SH-SY5Y (cell line): Measurements from ENCODE around the gene TSPYL4.

ENCODE experiments used
- GATA2 ChIP-seq: IDR thresholded peaks from 2 replicates; pipeline ENCODE4 v1.6.1; 2011; ENCODE audit warnings: mild to moderate bottlenecking, low read depth, low read length
- GATA3 ChIP-seq: IDR thresholded peaks from 2 replicates; pipeline ENCODE4 v1.6.1; 2011; ENCODE audit warnings: low read depth, mild to moderate bottlenecking, low read length, moderate library complexity

TSPYL4 gene

DNA sequence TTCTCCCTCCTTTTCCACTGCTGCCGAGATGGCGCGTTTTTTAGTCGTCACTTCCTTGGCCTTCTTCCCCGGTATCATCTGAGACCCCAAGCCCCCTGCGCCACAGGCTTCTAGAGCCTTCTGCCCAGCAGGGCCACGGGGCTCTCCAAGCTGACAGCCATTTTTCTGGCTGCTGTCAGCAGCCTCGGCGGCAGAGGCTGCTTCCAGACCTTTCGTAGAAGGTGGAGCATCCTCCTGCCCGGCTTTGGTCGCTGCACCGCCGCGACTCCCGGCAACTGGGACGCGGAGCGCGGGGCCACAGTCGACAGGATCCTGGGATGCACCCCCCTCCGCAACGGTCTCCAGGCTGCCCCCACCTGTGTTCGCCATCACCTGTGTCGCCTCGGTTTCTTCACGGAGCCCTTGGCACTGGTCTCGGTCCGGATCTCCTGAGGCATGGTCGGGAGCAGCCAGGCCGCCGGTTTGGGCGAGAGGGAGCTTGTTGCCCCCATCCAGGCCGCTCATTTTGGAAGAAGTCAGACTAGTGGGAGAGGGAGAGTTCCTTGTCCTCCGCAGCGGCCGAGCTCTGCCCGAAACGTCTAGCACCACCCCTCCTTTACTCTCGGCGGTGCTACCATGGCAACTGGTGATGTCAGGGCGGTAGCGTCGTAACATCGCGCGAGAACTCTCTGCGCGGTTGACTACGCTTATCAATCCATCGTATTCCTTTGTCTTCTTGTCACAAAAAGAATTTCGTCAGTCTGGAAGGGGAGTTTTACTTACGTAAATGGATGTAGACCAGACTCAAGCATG is at the start of gene TSPYL4:
Gene TSPYL4 (minus strand): TSS at position 571 of the 792 bp plus-strand sequence. CDS start 67 bp downstream, at position 504.
- peak; percentile 91 for TF ChIP-seq GATA2
- TF ChIP-seq GATA3: 0 out of 2 replicates have a peak, but pooled peaks have one; percentile 61

DNA sequence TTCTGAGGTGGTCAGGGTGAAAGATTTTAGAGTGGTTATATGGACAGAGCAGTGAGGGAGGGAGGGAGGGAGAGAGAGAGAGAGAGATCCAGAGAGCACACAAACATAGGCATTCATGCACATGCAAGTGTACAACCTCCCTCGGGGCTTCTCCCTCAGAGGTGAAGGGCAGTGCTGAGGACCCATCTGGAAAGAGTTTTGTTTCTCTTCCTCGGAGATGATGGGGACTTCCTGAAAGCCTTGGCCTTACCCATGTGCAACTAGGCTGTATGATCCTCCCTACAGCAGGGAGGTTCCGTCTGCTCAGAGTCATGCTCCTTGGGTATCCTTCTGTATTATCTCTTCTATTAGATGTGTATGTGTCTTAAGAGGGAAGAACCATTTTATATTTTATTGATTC is 47.2 kb upstream of the TSPYL4 start:
- TF ChIP-seq GATA3: no peak
- no peak for TF ChIP-seq GATA2

DNA sequence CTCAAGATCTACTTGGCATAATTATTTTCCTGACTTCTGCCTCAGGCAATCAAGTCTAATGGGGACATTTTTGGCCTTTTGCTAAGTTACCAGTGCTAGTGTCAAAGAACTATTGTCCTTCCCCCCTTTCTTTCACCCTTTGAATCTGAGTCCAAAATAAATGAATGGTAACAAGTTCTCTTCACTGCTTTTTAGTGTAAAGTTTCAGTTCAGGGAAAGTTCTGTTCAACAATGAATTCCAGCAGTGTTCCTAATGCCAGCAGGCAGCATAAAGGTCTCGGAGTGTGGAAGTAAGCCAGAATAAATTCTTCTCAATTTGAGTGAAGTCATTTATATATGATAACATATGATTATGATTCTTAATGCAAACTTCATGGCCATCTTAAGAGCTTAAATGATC is 46.7 kb upstream of the TSPYL4 start:
- TF ChIP-seq GATA2 (no peak), GATA3 (no peak)

GRCh38 chr6:116298973-116299372 is 45.1 kb upstream of the TSPYL4 start:
- no peak for TF ChIP-seq GATA3

DNA sequence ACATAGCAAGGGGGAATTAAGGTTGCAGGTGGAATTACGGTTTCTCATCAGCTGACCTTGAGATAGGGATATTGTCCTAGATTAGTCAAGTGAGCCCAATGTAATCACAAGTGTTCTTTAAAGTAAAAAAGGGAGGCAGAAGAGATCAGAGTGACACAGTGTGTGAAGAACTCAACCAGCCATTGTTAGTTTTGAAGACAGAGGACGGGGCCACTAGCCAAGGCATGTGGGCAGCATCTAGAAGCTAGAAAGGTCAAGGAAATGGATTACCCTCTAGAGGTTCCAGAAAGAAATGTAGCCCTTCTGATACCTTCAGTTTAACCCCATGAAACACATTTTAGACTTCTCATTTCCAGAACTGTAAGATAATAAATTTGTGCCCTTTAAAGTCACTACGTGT is 44.4 kb upstream of the TSPYL4 start:
- no peak for TF ChIP-seq GATA2
- no peak for TF ChIP-seq GATA3

- TF ChIP-seq GATA3 (no peak), GATA2 (no peak)
Observed at GRCh38 chr6:116292553-116292952, 38.7 kb upstream of the TSPYL4 start.

DNA sequence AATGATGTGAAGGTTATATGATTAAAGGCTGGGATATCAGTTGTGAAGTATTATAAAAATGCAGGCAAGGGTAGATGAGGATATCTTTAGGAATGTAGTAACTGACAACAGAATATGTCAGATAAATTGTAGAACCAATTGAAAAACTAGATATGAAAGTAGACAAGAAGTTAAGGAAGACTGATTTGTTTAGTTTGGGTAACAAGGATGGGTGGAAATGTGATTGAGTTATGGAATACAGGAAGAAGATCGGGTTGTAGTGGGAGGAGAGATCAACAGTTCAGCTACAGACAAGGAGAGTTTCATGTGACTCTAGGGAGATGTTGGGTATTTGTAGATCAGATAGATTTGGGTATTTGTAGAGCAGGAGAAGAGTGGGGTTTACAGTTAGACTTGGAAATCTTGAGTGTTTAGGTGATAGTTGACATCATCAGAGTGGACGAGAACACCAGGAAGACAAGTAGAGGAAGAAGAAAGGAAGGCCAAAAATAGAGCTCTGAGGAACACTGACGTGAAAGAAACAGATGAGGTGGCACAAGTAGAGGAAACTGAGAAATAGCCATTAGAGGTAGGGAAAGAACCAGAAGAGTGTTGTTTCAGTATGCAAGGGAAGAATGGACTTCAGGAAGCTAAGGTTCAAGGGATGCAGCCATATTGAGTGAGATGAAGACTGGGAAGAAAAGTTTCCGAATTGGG is 38.0 kb upstream of the TSPYL4 start:
- TF ChIP-seq GATA3 (no peak), GATA2 (no peak)

GRCh38 chr6:116290799-116291198 is 36.9 kb upstream of the TSPYL4 start:
- no peak for TF ChIP-seq GATA2
- no peak for TF ChIP-seq GATA3

DNA sequence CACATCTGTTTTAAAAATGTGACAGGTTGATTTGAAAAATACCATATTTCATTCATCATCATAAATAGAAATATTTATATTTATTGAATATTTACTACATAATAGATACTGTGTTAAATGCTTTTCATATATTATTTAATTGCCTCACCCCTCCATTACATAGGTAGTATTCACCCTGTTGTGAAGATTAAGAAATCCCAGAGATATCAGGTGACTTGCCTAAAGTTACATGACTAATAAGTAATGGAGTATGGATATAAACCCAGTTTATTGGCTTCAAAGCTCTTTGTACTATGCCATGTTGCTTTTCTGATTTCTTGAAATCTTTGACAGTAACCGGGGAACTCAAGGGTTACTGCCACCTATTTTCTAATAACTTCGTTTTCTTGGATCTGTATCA is 36.0 kb upstream of the TSPYL4 start:
- no peak for TF ChIP-seq GATA3

GRCh38 chr6:116287689-116288282 is 33.9 kb upstream of the TSPYL4 start:
- TF ChIP-seq GATA3 (no peak), GATA2 (no peak)

DNA sequence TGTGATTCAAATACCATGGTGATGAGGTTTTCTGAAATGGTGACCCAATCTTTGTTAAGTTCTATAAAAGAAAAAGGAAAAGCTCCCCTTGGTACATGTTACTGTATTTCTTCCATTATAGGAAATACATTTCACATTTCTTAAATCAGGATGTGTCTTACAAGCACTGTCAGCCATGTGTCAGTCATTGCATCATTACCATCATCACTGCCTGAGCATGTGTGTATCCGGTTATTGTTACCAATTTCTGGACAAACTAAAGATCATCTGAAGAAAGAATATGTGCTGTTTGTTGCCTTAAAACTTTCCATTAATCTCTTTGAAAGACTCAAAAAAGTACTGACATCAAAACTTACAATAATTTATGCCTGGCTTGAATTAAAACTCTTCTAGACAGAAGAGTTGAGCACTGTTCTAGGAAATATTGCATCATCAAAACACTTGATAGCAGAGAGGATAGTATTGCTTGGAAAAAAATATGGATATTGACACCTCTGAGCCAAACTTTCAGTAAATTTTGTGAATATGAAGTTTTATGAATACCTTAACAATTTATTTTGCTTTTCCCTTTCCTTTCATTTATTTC is 33.0 kb upstream of the TSPYL4 start:
- TF ChIP-seq GATA2: no peak
- no peak for TF ChIP-seq GATA3

DNA sequence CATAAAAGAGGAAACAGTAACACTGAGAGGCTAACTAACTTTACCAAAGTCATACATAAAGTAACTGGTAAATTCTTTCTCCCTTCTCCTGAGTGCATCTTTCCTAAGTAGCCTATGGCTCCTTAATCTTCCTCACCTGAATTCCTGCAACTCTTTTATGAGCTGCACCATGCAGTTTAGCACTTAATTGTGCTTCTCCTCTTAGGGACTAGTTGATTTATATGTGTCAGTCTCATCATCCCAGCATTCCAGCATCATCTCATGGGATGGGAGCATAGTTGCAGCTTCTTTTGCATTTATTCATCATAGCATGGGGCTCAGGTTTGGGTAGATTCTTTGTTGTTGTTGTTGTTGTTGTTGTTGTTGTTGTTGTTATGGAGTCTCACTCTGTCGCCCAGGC is 29.3 kb upstream of the TSPYL4 start:
- TF ChIP-seq GATA2 (no peak), GATA3 (no peak)

- no peak for TF ChIP-seq GATA2
- TF ChIP-seq GATA3: no peak
Observed at GRCh38 chr6:116282698-116283097, 28.8 kb upstream of the TSPYL4 start.

GRCh38 chr6:116280933-116281316 is 27.1 kb upstream of the TSPYL4 start:
- TF ChIP-seq GATA3 (no peak), GATA2 (no peak)

DNA sequence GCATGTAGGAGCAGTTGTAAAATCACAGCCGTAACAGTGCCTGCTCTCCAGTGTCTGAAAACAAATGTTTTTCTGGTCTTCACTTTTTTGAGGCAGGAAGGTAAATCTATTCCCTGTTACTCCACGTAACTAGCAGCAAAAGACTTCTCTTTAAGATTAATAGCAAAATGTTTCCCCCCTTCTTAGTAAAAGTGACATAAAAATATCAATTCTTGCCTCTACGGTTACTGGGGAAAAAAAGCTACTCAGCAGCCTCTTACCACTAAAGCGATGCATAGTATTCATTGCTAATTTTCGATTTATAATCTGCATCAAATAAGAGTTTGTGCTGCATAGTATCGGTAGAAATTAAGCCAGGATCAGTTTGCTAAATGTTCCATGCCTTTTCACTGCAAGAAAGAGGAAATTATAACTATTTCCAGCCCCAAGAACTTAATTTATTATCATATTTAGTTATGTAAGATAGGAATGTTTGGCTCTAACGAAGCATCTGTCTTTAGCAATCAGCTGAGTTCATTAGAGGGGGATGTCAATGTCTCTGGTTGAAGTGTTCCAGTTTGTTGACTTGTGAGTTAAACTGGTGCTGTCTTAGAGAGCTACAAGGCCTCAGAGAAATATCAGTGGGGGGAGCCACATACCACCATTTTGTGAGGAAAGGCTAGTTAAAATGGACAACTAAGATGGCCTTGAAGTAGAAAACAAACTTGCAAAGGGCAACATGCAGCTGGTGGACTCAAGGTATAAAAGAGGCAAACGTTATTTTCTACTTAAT is 26.5 kb upstream of the TSPYL4 start:
- TF ChIP-seq GATA3: no peak
- TF ChIP-seq GATA2: no peak
